GM10248 (cell line): ENCODE data around the gene TIGD2.

Experiments used
- CTCF ChIA-PET: fragments of 300-600 bp; sonication (Branson Sonifier 250); formaldehyde crosslinking; extraction: SDS; loops from one replicate; lab custom pipeline; 2021; ENCODE audit warnings: antibody characterized with exemption; lab: Yijun Ruan, JAX
- POLR2A ChIA-PET: fragments of 350-650 bp; sonication (Branson Sonifier 250); formaldehyde crosslinking; extraction: SDS; loops from one replicate; lab custom pipeline; 2020; ENCODE audit warnings: antibody characterized with exemption; lab: Yijun Ruan, JAX
- DNase-seq: peaks from one replicate; pipeline ENCODE4 v3.0.0; 2012; ENCODE audit errors: extremely low spot score
- TF ChIP-seq, protein P1 (sequence below): IDR thresholded peaks from 2 replicates; pipeline ENCODE4 v1.5.1; 2012; ENCODE audit warnings: mild to moderate bottlenecking, low read depth; ENCODE audit errors: extremely low read depth, missing control alignments, control extremely low read depth

Gene TIGD2

GRCh38 chr4:89101256-89102161 is 9.8 kb upstream of the TIGD2 start:
- ChIA-PET POLR2A (no interaction called here), CTCF (interaction anchor here (0.6 to 1.9 kb wide), 4 partner anchors 10 to 282 kb away, joined by 3 to 6 read pairs (median 4); partner anchors contain the start of gene TIGD2)
- peak; percentile 56 for DNase-seq
- TF ChIP-seq, protein P1, sequence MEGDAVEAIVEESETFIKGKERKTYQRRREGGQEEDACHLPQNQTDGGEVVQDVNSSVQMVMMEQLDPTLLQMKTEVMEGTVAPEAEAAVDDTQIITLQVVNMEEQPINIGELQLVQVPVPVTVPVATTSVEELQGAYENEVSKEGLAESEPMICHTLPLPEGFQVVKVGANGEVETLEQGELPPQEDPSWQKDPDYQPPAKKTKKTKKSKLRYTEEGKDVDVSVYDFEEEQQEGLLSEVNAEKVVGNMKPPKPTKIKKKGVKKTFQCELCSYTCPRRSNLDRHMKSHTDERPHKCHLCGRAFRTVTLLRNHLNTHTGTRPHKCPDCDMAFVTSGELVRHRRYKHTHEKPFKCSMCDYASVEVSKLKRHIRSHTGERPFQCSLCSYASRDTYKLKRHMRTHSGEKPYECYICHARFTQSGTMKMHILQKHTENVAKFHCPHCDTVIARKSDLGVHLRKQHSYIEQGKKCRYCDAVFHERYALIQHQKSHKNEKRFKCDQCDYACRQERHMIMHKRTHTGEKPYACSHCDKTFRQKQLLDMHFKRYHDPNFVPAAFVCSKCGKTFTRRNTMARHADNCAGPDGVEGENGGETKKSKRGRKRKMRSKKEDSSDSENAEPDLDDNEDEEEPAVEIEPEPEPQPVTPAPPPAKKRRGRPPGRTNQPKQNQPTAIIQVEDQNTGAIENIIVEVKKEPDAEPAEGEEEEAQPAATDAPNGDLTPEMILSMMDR: no peak

DNA sequence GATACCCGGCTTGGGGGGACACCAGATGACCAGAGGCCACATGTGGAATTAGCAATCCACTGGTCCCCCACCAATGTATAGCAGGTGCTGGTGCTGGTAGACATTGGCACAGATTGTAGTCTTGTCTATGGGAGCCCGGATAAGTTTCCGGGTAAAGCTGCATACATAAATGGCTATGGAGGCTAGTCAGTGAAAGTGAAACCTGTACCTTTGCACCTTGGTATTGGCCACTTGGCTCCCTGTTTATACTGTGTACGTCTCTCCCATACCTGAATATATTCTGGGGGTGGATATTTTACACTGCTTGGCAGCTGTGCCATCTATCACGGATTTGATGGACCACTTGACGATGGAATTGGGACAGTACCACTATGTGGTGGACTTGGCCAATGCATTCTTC is 5.6 kb upstream of the TIGD2 start:
- ChIA-PET CTCF (no interaction called here), POLR2A (no interaction called here)
- TF ChIP-seq, protein P1: no peak
- DNase-seq: no peak

- TF ChIP-seq, protein P1: no peak
- DNase-seq: no peak
- ChIA-PET CTCF (no interaction called here), POLR2A (no interaction called here)
Measured at GRCh38 chr4:89108091-89108490, 3.2 kb upstream of the TIGD2 start.

DNA sequence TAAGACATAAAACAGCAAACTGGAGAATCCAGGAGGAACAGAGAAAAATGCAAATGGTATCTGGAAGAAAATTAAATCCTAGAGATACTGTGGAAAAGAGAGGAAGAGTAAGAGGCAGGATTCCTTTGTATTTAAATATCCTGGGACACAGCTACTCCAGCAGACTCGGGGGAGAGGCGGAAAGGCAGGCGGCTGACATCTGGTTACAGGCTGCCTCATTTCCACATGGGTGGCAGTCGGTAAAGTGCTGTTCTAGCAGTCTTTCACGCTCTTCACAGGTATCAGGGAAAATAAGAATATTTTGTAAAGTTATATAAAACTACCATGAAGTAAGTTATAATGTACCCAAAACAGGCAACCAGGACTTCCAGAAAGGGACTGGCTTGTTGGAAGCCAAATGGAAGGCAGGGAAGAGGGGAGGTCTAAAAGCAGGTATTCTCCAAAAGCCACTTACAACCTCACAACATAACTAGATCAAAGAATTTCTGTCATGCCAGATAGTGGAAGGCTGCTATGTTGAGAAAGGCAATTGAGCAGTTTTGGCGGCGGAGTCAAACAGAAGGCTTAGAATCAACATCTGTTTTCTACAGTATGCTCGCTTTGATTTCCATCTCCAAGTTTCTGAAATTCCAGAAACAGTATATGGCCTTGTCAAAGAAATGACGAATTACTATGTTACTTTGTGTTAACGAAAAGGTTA is 1.3 kb upstream of the TIGD2 start:
- DNase-seq: no peak
- CTCF ChIA-PET: interaction anchor here (1.8 kb wide), 1 partner anchor 9 kb away, joined by 6 read pairs; no protein-coding TSS in a partner anchor
- TF ChIP-seq, protein P1: no peak
- POLR2A ChIA-PET: no interaction called here

GRCh38 chr4:89110541-89110985 is 770 bp upstream of the TIGD2 start:
- ChIA-PET POLR2A (no interaction called here), CTCF (interaction anchor here (1.8 kb wide), 1 partner anchor 9 kb away, joined by 6 read pairs; no protein-coding TSS in a partner anchor)
- TF ChIP-seq, protein P1: no peak
- DNase-seq: no peak

- CTCF ChIA-PET: interaction anchor here (0.8 to 1.8 kb wide), 7 partner anchors 11 to 293 kb away, joined by 3 to 6 read pairs (median 3); no protein-coding TSS in a partner anchor
- POLR2A ChIA-PET: no interaction called here
- no peak for DNase-seq
- TF ChIP-seq, protein P1: no peak
Measured at GRCh38 chr4:89111833-89112563, 665 bp downstream of the TIGD2 start.
